Activated naive CD4-positive, alpha-beta T cell treated with anti-CD3 and anti-CD28 coated beads, Interleukin-2, amount 50 U/mL, for 72 hours (primary cell): ENCODE results near the gene GNB2. TPM values are rescaled to one million over a fixed set of nuclear protein-coding genes. Genes with fewer than 3 reads are reported as not detected.
"Not testable (repeated sequence)": the region's sequence is repeated elsewhere in the genome, so short reads cannot be mapped to it uniquely, and the experiment has no call there.

ENCODE experiments used
- ATAC-seq, 2 donors: fragments of 150-1000 bp; cut with Tn5 transposase; 2 replicates each; pipeline ENCODE4 v1.10.0; 2021; ENCODE audit warnings: mild to moderate bottlenecking in 2 of 2, moderate library complexity in 2 of 2
- DNase-seq, 2 donors: peaks; one replicate each; pipeline ENCODE4 v3.0.0; 2021 to 2022; ENCODE audit warnings: low spot score in 2 of 2
- H3K27ac Mint-ChIP-seq, 2 donors: one replicate each; pipeline ENCODE4 v1.8.0; 2022; ENCODE audit warnings: mild to moderate bottlenecking in 2 of 2, mixed read lengths in 2 of 2
- H3K36me3 Mint-ChIP-seq, 2 donors: one replicate each; pipeline ENCODE4 v1.8.0; 2022; ENCODE audit warnings: mixed read lengths in 2 of 2
- H3K9me3 Mint-ChIP-seq, 2 donors: one replicate each; pipeline ENCODE4 v1.8.0; 2022; ENCODE audit warnings: mixed read lengths in 2 of 2
- total RNA-seq, 2 donors: library from RNA; stranded (reverse); gene quantifications; one replicate each; pipeline ENCODE4 v1.2.3, GENCODE V29; 2022

GNB2 gene
- total RNA-seq, 2 donors from 2014 or later: 213 to 239 TPM

- Mint-ChIP-seq H3K27ac (peak overlapping the region in 1 of 2 donors; percentile 58), H3K36me3 (peaks cover 0 to 10% of the 10 kb centered on the region in 2 donors), H3K9me3 (no peaks in the 10 kb centered on the region)
- ATAC-seq (no peak), DNase-seq (no peak)
Measured at GRCh38 chr7:100654908-100655831, 18.4 kb upstream of the GNB2 start.

GRCh38 chr7:100655908-100656674, 17.4 kb upstream of the GNB2 start, which contains the start of gene ACTL6B:
ACTL6B (minus strand) TSS chr7:100656448; CDS start chr7:100656354, 94 bp downstream.
- peak; percentile 16 to 85 for ATAC-seq
- peak in 1 of 2 donors; percentile 79 for DNase-seq
- H3K27ac Mint-ChIP-seq: no peak within 1 kb of the TSS
- H3K9me3 Mint-ChIP-seq: no peaks in the 10 kb centered on the region
- H3K36me3 Mint-ChIP-seq: peaks cover 0 to 10% of the 10 kb centered on the region in 2 donors

GRCh38 chr7:100662194-100662776, 11.3 kb upstream of the GNB2 start:
- not testable (repeated sequence) for DNase-seq, ATAC-seq, H3K36me3 Mint-ChIP-seq, H3K9me3 Mint-ChIP-seq, H3K27ac Mint-ChIP-seq

- ATAC-seq (no peak), DNase-seq (no peak)
- H3K9me3 Mint-ChIP-seq: no peaks in the 10 kb centered on the region
- no peak overlapping the region for H3K27ac Mint-ChIP-seq
- no peaks in the 10 kb centered on the region for H3K36me3 Mint-ChIP-seq
Measured at GRCh38 chr7:100665168-100665726, 8.3 kb upstream of the GNB2 start.

- no peak for ATAC-seq
- Mint-ChIP-seq H3K27ac (no peak overlapping the region), H3K9me3 (no peaks in the 10 kb centered on the region), H3K36me3 (no peaks in the 10 kb centered on the region)
- DNase-seq: no peak
Measured at GRCh38 chr7:100667331-100668068, 6.0 kb upstream of the GNB2 start.

- DNase-seq (no peak), ATAC-seq (no peak)
- Mint-ChIP-seq H3K27ac (no peak overlapping the region), H3K36me3 (no peaks in the 10 kb centered on the region), H3K9me3 (no peaks in the 10 kb centered on the region)
Measured at GRCh38 chr7:100668069-100668449, 5.5 kb upstream of the GNB2 start.

GRCh38 chr7:100669106-100669505, 4.4 kb upstream of the GNB2 start:
- not testable (repeated sequence) for H3K27ac Mint-ChIP-seq, DNase-seq, ATAC-seq, H3K36me3 Mint-ChIP-seq, H3K9me3 Mint-ChIP-seq

GRCh38 chr7:100670074-100670473, 3.5 kb upstream of the GNB2 start:
- Mint-ChIP-seq H3K36me3 (peaks cover 9% of the 10 kb centered on the region in 2 donors), H3K9me3 (no peaks in the 10 kb centered on the region), H3K27ac (no peak overlapping the region)
- DNase-seq (no peak), ATAC-seq (no peak)

GRCh38 chr7:100671353-100672327, 1.9 kb upstream of the GNB2 start:
- peaks cover 12 to 13% of the 10 kb centered on the region in 2 donors for H3K36me3 Mint-ChIP-seq
- DNase-seq: no peak
- no peak for ATAC-seq
- H3K9me3 Mint-ChIP-seq: no peaks in the 10 kb centered on the region
- peak overlapping the region in 1 of 2 donors; percentile 93 for H3K27ac Mint-ChIP-seq

GRCh38 chr7:100673942-100674410, 436 bp downstream of the GNB2 start:
- Mint-ChIP-seq H3K36me3 (peaks cover 15 to 16% of the 10 kb centered on the region in 2 donors), H3K27ac (peak overlapping the region; percentile 93 to 97), H3K9me3 (no peaks in the 10 kb centered on the region)
- peak in 1 of 2 donors; percentile 50 for DNase-seq
- no peak for ATAC-seq

GRCh38 chr7:100674411-100675104, 1.0 kb downstream of the GNB2 start:
- peaks cover 15 to 16% of the 10 kb centered on the region in 2 donors for H3K36me3 Mint-ChIP-seq
- no peak for ATAC-seq
- H3K9me3 Mint-ChIP-seq: no peaks in the 10 kb centered on the region
- no peak for DNase-seq
- H3K27ac Mint-ChIP-seq: peak overlapping the region; percentile 93 to 97

GRCh38 chr7:100675105-100675451, 1.5 kb downstream of the GNB2 start:
- H3K36me3 Mint-ChIP-seq: peaks cover 15 to 16% of the 10 kb centered on the region in 2 donors
- ATAC-seq (no peak), DNase-seq (no peak)
- H3K27ac Mint-ChIP-seq: peak overlapping the region in 1 of 2 donors; percentile 93
- H3K9me3 Mint-ChIP-seq: no peaks in the 10 kb centered on the region

- peak; percentile 50 to 65 for ATAC-seq
Measured at GRCh38 chr7:100675581-100676350, 2.2 kb downstream of the GNB2 start.

More at GRCh38 chr7:100675581-100676350, 2.2 kb downstream of the GNB2 start:
- peak; percentile 74 to 88 for DNase-seq
- no peaks in the 10 kb centered on the region for H3K9me3 Mint-ChIP-seq
- peaks cover 15 to 16% of the 10 kb centered on the region in 2 donors for H3K36me3 Mint-ChIP-seq
- H3K27ac Mint-ChIP-seq: peak overlapping the region; percentile 68 to 79
